Uterus (tissue), 2 donors: ENCODE data around the gene GRIK1.

ENCODE experiments used
- CTCF ChIP-seq, 4 experiments: fragments of 200-600 bp in 2 of 4; fragments of 450-650 bp in 2 of 4; sonication (generic) in 2 of 4; IDR thresholded peaks; one replicate each; pipeline ENCODE4 v1.5.1; 2016 to 2019; ENCODE audit warnings: antibody characterized with exemption in 4 of 4, mild to moderate bottlenecking in 2 of 4, moderate library complexity in 1 of 4
- POLR2A ChIP-seq, 2 donors: fragments of 450-650 bp; IDR thresholded peaks; one replicate each; pipeline ENCODE4 v1.6.1; 2016; ENCODE audit warnings: antibody characterized with exemption in 2 of 2, mild to moderate bottlenecking in 1 of 2, moderate library complexity in 1 of 2

GRCh38 chr21:29654203-29654602 is 285.6 kb downstream of the GRIK1 start:
- TF ChIP-seq CTCF (IDR thresholded peaks at IDR 0.05) (no peak), POLR2A (IDR thresholded peaks at IDR 0.05) (no peak)
